WTC11 (cell line): ENCODE measurements around the gene NRAP. TPM values are rescaled to one million over a fixed set of nuclear protein-coding genes. Genes with fewer than 3 reads are reported as not detected.
A peak's percentile ranks its signal among the peaks of the same experiment; 100 is the strongest.

ENCODE experiments used
- ATAC-seq: fragments of 200-7000 bp; cut with Tn5 transposase; 2 replicates; pipeline ENCODE4 v1.10.0; 2021; ENCODE audit warnings: mild to moderate bottlenecking, moderate library complexity
- Bru-seq: library from RNA; stranded (reverse); fragments of 400-500 nt; gene quantifications from one replicate; lab custom pipeline; 2021; lab: Mats Ljungman, UMichigan
- CTCF ChIA-PET: fragments of 300-600 bp; sonication (Branson Sonifier 250); formaldehyde crosslinking; loops from one replicate; lab custom pipeline; 2021; ENCODE audit warnings: antibody characterized with exemption; lab: Charles Lee
- POLR2A ChIA-PET: fragments of 350-600 bp; sonication (Branson Sonifier 250); formaldehyde crosslinking; loops from one replicate; lab custom pipeline; 2021; ENCODE audit warnings: antibody characterized with exemption; lab: Charles Lee
- DNase-seq: peaks from one replicate; pipeline ENCODE4 v3.0.0; 2021; ENCODE audit warnings: low spot score
- H3K27ac Mint-ChIP-seq: 2 replicates; pipeline ENCODE4 v1.8.0; 2021; ENCODE audit warnings: mixed read lengths
- H3K27me3 Mint-ChIP-seq: 2 replicates; pipeline ENCODE4 v1.8.0; 2021; ENCODE audit warnings: low read depth, mild to moderate bottlenecking, moderate library complexity, mixed read lengths
- H3K36me3 Mint-ChIP-seq: 2 replicates; pipeline ENCODE4 v1.8.0; 2021; ENCODE audit warnings: mixed read lengths
- H3K4me1 Mint-ChIP-seq: 2 replicates; pipeline ENCODE4 v1.8.0; 2022; ENCODE audit warnings: mixed read lengths
- H3K4me3 Mint-ChIP-seq: 2 replicates; pipeline ENCODE4 v1.8.0; 2021; ENCODE audit warnings: mild to moderate bottlenecking, moderate library complexity, mixed read lengths
- H3K9me3 Mint-ChIP-seq: 2 replicates; pipeline ENCODE4 v1.8.0; 2021; ENCODE audit warnings: mixed read lengths
- ELF4 ChIP-seq: sonication (generic); formaldehyde crosslinking; IDR thresholded peaks from 2 replicates; pipeline ENCODE4 v1.8.1; 2022; ENCODE audit warnings: low read depth, mild to moderate bottlenecking, moderate library complexity, missing genetic modification reagents
- ESRRA ChIP-seq: sonication (generic); formaldehyde crosslinking; IDR thresholded peaks from 2 replicates; pipeline ENCODE4 v1.8.1; 2022; ENCODE audit warnings: mild to moderate bottlenecking, missing genetic modification reagents, borderline replicate concordance
- GTF2I ChIP-seq: fragments of 250-450 bp; sonication (Bioruptor Pico); conservative IDR thresholded peaks from 2 replicates; pipeline ENCODE4 v1.4.0; 2021; ENCODE audit warnings: mild to moderate bottlenecking
- HMGA2 ChIP-seq: fragments of 250-450 bp; sonication (Bioruptor Pico); IDR thresholded peaks from 2 replicates; pipeline ENCODE4 v1.4.0; 2021; ENCODE audit warnings: mild to moderate bottlenecking, moderate library complexity
- MXD4 ChIP-seq: fragments of 250-450 bp; sonication (Bioruptor Pico); IDR thresholded peaks from 2 replicates; pipeline ENCODE4 v1.8.0; 2021; ENCODE audit warnings: mild to moderate bottlenecking, moderate library complexity, borderline replicate concordance
- MYBL2 ChIP-seq: sonication (generic); formaldehyde crosslinking; IDR thresholded peaks from 2 replicates; pipeline ENCODE4 v1.8.1; 2023; ENCODE audit warnings: mild to moderate bottlenecking, moderate library complexity, missing genetic modification reagents
- NFATC4 ChIP-seq: fragments of 250-450 bp; sonication (Bioruptor Pico); IDR thresholded peaks from 2 replicates; pipeline ENCODE4 v1.9.0; 2021; ENCODE audit warnings: mild to moderate bottlenecking
- NFE2L1 ChIP-seq: sonication (generic); formaldehyde crosslinking; IDR thresholded peaks from 2 replicates; pipeline ENCODE4 v1.8.1; 2023; ENCODE audit warnings: missing genetic modification reagents
- SMAD3 ChIP-seq: sonication (generic); formaldehyde crosslinking; IDR thresholded peaks from 2 replicates; pipeline ENCODE4 v1.8.0; 2022; ENCODE audit warnings: missing genetic modification reagents, mild to moderate bottlenecking, borderline replicate concordance
- TEAD1 ChIP-seq: sonication (generic); formaldehyde crosslinking; IDR thresholded peaks from 2 replicates; pipeline ENCODE4 v1.8.0; 2022; ENCODE audit warnings: mild to moderate bottlenecking, missing genetic modification reagents
- ZNF121 ChIP-seq: sonication (generic); formaldehyde crosslinking; IDR thresholded peaks from 2 replicates; pipeline ENCODE4 v1.8.0; 2023; ENCODE audit warnings: missing genetic modification reagents
- ZNF423 ChIP-seq: fragments of 250-450 bp; sonication (Bioruptor Pico); IDR thresholded peaks from 2 replicates; pipeline ENCODE4 v2.1.2; 2022; ENCODE audit warnings: mild to moderate bottlenecking, moderate library complexity
- long read RNA-seq, 3 experiments: library from RNA in 1 of 3; library from capped mRNA in 1 of 3; library from polyadenylated mRNA in 1 of 3; unstranded in 2 of 3; stranded (forward) in 1 of 3; transcript quantifications; one replicate each; pipeline ENCODE4 v2.0.0, GENCODE V29; 2021
- total RNA-seq: library from RNA; stranded (reverse); gene quantifications from 3 replicates; pipeline ENCODE4 v1.2.3, GENCODE V29; 2021
- TF ChIP-seq, protein P1 (sequence below): sonication (generic); formaldehyde crosslinking; IDR thresholded peaks from 2 replicates; pipeline ENCODE4 v1.8.1; 2022; ENCODE audit warnings: mild to moderate bottlenecking, missing genetic modification reagents, moderate library complexity, borderline replicate concordance
- TF ChIP-seq, protein P2 (sequence below): fragments of 250-450 bp; sonication (Bioruptor Pico); IDR thresholded peaks from 2 replicates; pipeline ENCODE4 v1.9.0; 2021; ENCODE audit warnings: mild to moderate bottlenecking, borderline replicate concordance
- TF ChIP-seq, protein P3 (sequence below): sonication (generic); formaldehyde crosslinking; IDR thresholded peaks from 2 replicates; pipeline ENCODE4 v1.8.0; 2022; ENCODE audit warnings: mild to moderate bottlenecking, missing genetic modification reagents
- TF ChIP-seq, protein P4 (sequence below): sonication (generic); formaldehyde crosslinking; IDR thresholded peaks from 2 replicates; pipeline ENCODE4 v1.8.0; 2022; ENCODE audit warnings: mild to moderate bottlenecking, missing genetic modification reagents

The NRAP gene, protein sequence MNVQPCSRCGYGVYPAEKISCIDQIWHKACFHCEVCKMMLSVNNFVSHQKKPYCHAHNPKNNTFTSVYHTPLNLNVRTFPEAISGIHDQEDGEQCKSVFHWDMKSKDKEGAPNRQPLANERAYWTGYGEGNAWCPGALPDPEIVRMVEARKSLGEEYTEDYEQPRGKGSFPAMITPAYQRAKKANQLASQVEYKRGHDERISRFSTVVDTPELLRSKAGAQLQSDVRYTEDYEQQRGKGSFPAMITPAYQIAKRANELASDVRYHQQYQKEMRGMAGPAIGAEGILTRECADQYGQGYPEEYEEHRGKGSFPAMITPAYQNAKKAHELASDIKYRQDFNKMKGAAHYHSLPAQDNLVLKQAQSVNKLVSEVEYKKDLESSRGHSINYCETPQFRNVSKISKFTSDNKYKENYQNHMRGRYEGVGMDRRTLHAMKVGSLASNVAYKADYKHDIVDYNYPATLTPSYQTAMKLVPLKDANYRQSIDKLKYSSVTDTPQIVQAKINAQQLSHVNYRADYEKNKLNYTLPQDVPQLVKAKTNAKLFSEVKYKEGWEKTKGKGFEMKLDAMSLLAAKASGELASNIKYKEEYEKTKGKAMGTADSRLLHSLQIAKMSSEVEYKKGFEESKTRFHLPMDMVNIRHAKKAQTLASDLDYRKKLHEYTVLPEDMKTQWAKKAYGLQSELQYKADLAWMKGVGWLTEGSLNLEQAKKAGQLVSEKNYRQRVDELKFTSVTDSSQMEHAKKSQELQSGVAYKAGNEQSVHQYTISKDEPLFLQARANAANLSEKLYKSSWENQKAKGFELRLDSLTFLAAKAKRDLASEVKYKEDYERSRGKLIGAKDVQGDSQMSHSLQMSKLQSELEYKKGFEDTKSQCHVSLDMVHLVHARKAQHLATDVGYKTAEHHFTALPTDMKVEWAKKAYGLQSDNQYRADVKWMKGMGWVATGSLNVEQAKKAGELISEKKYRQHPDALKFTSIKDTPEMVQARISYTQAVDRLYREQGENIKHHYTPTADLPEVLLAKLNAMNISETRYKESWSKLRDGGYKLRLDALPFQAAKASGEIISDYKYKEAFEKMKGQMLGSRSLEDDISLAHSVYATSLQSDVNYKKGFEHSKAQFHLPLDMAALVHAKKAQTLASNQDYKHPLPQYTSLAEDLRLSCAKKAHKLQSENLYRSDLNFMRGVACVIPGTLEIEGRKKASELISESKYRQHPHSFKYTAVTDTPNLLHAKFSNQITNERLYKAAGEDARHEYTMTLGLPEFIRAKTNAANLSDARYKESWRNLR (N-terminal part only)
- total RNA-seq (not detected in 3 replicates), Bru-seq, nascent RNA (percentile 1 among the genes with signal in this experiment)
- long read RNA-seq, experiment 1, result 0 reads
- long read RNA-seq, experiment 2, result 0 reads
- long read RNA-seq, experiment 3, result 0 reads

DNA sequence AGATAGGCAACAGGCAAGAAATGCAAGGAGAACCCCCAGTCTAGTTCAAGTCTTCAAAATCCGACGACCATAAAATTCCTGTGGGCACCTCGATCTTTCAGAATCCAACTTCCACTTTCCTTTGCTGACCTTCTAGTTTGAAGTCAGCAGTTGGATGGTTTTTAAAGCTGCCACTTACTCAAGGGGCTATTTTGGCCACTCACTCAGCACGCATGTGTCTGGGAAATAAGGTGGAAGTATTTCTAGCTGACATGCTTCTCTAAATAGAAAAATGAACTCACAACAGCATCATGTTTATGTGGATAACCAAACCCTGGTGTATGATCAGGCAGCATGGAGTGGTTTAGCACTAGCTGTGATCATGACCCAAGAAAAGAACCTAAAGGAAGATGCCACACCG lies at the start of gene NRAP:
Gene NRAP, minus strand, starts transcription at position 134 of the 400 bp plus-strand sequence. CDS start 159 bp downstream, outside the sequence.
- DNase-seq (no peak), ATAC-seq (no peak)
- ChIA-PET CTCF (no interaction called here), POLR2A (no interaction called here)
- no peak within 1 kb of the TSS for H3K27ac Mint-ChIP-seq
- no peaks in the 10 kb centered on the region for H3K36me3 Mint-ChIP-seq
- H3K4me1 Mint-ChIP-seq, result 0 out of 2 replicates have a peak, but pooled peaks cover 3% of the 10 kb centered on the region
- H3K4me3 Mint-ChIP-seq, result no peak within 1 kb of the TSS
- no peaks in the 10 kb centered on the region for H3K9me3 Mint-ChIP-seq
- no peaks in the 10 kb centered on the region for H3K27me3 Mint-ChIP-seq
- no peak for TF ChIP-seq SMAD3 (CRISPR knock-in tag)
- TF ChIP-seq MYBL2 (CRISPR knock-in tag), result no peak
- TF ChIP-seq, protein P1, sequence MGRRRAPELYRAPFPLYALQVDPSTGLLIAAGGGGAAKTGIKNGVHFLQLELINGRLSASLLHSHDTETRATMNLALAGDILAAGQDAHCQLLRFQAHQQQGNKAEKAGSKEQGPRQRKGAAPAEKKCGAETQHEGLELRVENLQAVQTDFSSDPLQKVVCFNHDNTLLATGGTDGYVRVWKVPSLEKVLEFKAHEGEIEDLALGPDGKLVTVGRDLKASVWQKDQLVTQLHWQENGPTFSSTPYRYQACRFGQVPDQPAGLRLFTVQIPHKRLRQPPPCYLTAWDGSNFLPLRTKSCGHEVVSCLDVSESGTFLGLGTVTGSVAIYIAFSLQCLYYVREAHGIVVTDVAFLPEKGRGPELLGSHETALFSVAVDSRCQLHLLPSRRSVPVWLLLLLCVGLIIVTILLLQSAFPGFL, result no peak
- no peak for TF ChIP-seq ZNF121
- TF ChIP-seq GTF2I (CRISPR knock-in tag), result no peak
- TF ChIP-seq HMGA2, result no peak
- TF ChIP-seq, protein P2, sequence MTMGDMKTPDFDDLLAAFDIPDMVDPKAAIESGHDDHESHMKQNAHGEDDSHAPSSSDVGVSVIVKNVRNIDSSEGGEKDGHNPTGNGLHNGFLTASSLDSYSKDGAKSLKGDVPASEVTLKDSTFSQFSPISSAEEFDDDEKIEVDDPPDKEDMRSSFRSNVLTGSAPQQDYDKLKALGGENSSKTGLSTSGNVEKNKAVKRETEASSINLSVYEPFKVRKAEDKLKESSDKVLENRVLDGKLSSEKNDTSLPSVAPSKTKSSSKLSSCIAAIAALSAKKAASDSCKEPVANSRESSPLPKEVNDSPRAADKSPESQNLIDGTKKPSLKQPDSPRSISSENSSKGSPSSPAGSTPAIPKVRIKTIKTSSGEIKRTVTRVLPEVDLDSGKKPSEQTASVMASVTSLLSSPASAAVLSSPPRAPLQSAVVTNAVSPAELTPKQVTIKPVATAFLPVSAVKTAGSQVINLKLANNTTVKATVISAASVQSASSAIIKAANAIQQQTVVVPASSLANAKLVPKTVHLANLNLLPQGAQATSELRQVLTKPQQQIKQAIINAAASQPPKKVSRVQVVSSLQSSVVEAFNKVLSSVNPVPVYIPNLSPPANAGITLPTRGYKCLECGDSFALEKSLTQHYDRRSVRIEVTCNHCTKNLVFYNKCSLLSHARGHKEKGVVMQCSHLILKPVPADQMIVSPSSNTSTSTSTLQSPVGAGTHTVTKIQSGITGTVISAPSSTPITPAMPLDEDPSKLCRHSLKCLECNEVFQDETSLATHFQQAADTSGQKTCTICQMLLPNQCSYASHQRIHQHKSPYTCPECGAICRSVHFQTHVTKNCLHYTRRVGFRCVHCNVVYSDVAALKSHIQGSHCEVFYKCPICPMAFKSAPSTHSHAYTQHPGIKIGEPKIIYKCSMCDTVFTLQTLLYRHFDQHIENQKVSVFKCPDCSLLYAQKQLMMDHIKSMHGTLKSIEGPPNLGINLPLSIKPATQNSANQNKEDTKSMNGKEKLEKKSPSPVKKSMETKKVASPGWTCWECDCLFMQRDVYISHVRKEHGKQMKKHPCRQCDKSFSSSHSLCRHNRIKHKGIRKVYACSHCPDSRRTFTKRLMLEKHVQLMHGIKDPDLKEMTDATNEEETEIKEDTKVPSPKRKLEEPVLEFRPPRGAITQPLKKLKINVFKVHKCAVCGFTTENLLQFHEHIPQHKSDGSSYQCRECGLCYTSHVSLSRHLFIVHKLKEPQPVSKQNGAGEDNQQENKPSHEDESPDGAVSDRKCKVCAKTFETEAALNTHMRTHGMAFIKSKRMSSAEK (CRISPR knock-in tag), result no peak
- TF ChIP-seq NFE2L1, result no peak
- TF ChIP-seq, protein P3, sequence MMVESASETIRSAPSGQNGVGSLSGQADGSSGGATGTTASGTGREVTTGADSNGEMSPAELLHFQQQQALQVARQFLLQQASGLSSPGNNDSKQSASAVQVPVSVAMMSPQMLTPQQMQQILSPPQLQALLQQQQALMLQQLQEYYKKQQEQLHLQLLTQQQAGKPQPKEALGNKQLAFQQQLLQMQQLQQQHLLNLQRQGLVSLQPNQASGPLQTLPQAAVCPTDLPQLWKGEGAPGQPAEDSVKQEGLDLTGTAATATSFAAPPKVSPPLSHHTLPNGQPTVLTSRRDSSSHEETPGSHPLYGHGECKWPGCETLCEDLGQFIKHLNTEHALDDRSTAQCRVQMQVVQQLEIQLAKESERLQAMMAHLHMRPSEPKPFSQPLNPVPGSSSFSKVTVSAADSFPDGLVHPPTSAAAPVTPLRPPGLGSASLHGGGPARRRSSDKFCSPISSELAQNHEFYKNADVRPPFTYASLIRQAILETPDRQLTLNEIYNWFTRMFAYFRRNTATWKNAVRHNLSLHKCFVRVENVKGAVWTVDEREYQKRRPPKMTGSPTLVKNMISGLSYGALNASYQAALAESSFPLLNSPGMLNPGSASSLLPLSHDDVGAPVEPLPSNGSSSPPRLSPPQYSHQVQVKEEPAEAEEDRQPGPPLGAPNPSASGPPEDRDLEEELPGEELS (CRISPR knock-in tag), result no peak
- no peak for TF ChIP-seq ELF4 (CRISPR knock-in tag)
- TF ChIP-seq NFATC4, result no peak
- TF ChIP-seq TEAD1, result no peak
- TF ChIP-seq ZNF423 (CRISPR knock-in tag), result no peak
- no peak for TF ChIP-seq ESRRA

DNA sequence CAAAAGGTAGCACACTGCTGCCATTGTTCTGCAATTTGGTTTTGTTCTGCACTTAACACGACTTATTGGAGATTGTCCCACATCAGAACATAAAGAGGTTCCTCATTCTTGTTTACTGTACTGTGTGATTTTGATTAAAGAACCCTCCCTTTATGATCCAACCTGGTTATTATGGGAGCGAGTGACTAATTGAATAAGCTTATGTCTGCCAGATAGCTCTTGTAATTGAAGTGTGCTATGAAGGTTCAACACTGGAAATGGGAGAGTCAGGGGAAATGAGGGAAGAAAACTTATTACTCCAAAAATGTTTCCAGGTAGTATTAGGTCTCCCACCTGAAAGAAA lies 49.8 kb upstream of the NRAP start:
- ChIA-PET POLR2A (interaction anchor here (1.2 kb wide), 1 partner anchor 19 kb away, joined by 3 read pairs; no protein-coding TSS in a partner anchor), CTCF (interaction anchor here (1.0 kb wide), 1 partner anchor 21 kb away, joined by 4 read pairs; no protein-coding TSS in a partner anchor)
- H3K27ac Mint-ChIP-seq, result no peak overlapping the region
- no peak for TF ChIP-seq MXD4 (CRISPR knock-in tag)
- TF ChIP-seq, protein P4, sequence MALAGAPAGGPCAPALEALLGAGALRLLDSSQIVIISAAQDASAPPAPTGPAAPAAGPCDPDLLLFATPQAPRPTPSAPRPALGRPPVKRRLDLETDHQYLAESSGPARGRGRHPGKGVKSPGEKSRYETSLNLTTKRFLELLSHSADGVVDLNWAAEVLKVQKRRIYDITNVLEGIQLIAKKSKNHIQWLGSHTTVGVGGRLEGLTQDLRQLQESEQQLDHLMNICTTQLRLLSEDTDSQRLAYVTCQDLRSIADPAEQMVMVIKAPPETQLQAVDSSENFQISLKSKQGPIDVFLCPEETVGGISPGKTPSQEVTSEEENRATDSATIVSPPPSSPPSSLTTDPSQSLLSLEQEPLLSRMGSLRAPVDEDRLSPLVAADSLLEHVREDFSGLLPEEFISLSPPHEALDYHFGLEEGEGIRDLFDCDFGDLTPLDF, result no peak
- DNase-seq, result no peak
- peaks cover 2% of the 10 kb centered on the region for H3K36me3 Mint-ChIP-seq
- H3K4me3 Mint-ChIP-seq, result no peak overlapping the region
- H3K4me1 Mint-ChIP-seq, result peaks cover 51% of the 10 kb centered on the region
- peaks cover 10% of the 10 kb centered on the region for H3K27me3 Mint-ChIP-seq
- no peaks in the 10 kb centered on the region; the same call in 1 of the 2 replicates for H3K9me3 Mint-ChIP-seq
- ATAC-seq, result no peak
